Motor neuron (in vitro differentiated cells): ENCODE results near the gene APOE. TPM values are rescaled to one million over a fixed set of nuclear protein-coding genes. Genes with fewer than 3 reads are reported as not detected.

Source experiments
- ATAC-seq, 8 experiments: fragments of 200-7000 bp; cut with Tn5 transposase; replicated peaks in 6 of 8; 2 replicates each; pipeline ENCODE4 v1.8.0; 2021; ENCODE audit warnings: mild to moderate bottlenecking in 8 of 8, moderate library complexity in 8 of 8
- H3K27ac ChIP-seq, 2 donors: fragments of 250-450 bp; sonication (Bioruptor Pico); 2 replicates each; pipeline ENCODE4 v1.9.0; 2021; ENCODE audit warnings: antibody characterized with exemption in 2 of 2, mild to moderate bottlenecking in 2 of 2, moderate library complexity in 1 of 2
- H3K4me1 ChIP-seq, 2 donors: fragments of 250-450 bp; sonication (Bioruptor Pico); replicated peaks in 1 of 2; 2 replicates each; pipeline ENCODE4 v1.6.1; 2021; ENCODE audit warnings: antibody characterized with exemption in 2 of 2, mild to moderate bottlenecking in 2 of 2, moderate library complexity in 1 of 2
- H3K4me3 ChIP-seq, 5 donors: fragments of 250-450 bp; sonication (Bioruptor Pico); 2 replicates each; pipeline ENCODE4 v1.9.0; 2021; ENCODE audit warnings: antibody characterized with exemption in 5 of 5, mild to moderate bottlenecking in 5 of 5, moderate library complexity in 4 of 5
- WGBS, 10 experiments: fragments of 450-650 bp; shearing (Covaris generic); methylation state at CpG; one replicate each; pipeline ENCODE4 v1.0.0; 2022; 5-methylcytosine and 5-hydroxymethylcytosine counted together
- in situ Hi-C, 9 experiments: fragments of 400-800 bp; cut with MboI; loops; one replicate each; pipeline ENCODE4 v1.15.0; 2021; ENCODE audit warnings: low sequenced_read_pairs in 9 of 9, low pct_unique_long_range_greater_than_20kb in 2 of 9; ENCODE audit not compliant: unreplicated experiment in 9 of 9
- total RNA-seq, 8 experiments: library from RNA; unstranded; fragments of 300-600 nt; gene quantifications; 2 replicates each; pipeline versions ENCODE4 v1.2.3 to v1.2.4, GENCODE V29; 2022

Gene APOE
- total RNA-seq, 8 experiments from 2014 or later = 4.6 to 248 (median 30.2) TPM

- peak overlapping the region; percentile 96 to 98 for H3K27ac ChIP-seq
- H3K4me1 ChIP-seq = peaks cover 8 to 13% of the 10 kb centered on the region in 2 donors
- ATAC-seq = peak in 1 of 8 experiments; percentile 0
- in situ Hi-C loops = no loop called here
- peak overlapping the region; percentile 76 to 95 (median 83) for H3K4me3 ChIP-seq
- WGBS, 10 experiments = 0 to 63% (median 47%) methylated on average over 2 to 9 of the region's 13 CpGs
Measured at GRCh38 chr19:44954278-44954648, 48.7 kb downstream of the APOE start.

DNA sequence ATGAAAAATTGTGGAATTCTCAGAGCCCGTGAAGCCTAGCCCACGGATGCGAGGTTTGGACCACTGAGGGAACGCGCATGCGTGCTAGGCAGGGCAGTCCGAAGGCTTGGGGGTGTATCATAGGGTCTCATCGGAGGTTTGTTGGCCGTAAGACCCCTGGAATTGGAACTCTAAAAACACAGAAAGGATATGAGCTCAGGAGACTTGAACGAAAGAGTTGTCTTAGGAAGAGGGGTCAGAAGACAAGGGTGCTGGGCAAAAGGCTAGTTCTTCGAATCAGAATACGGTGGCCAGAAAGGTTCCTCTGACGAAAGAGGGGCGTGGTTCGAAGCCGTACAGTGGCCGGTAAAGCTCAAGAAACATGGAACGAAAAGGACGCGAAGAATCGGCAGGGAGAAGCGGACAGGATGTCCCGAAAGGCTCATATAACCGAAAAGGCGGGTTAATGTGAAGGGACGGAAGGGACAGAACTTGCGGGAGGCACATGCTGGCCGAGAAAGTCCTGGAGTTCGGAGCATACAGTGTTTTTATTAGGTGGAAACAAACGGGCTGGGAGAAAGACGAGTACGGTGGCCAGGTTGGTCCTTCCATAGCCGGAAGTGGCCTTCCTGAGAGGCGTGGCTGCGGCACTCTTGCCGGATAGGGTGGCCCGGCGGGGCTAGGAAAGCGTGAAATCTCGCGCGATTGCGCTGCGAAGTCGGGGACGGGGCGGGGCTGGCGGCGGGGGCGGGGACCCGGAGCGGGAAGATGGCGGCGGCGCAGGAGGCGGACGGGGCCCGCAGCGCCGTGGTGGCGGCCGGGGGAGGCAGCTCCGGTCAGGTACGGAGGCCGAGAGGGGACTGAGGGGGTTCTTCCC, 49.3 kb downstream of the APOE start, which contains the start of gene CLPTM1:
CLPTM1 (plus strand) TSS at position 732 of the 856 bp plus-strand sequence; CDS start at position 748, 16 bp downstream.
- Histone ChIP-seq H3K27ac (peak within 1 kb of the TSS; percentile 96 to 98), H3K4me1 (peaks cover 8 to 13% of the 10 kb centered on the region in 2 donors), H3K4me3 (peak within 1 kb of the TSS; percentile 76 to 95 (median 83))
- in situ Hi-C loops = no loop called here
- WGBS, 10 experiments = 0 to 20% (median 1%) methylated on average over 2 to 30 of the region's 65 CpGs
- ATAC-seq = peak; percentile 86 to 96 (median 94)

- peak in 5 of 8 experiments; percentile 14 to 52 (median 40) for ATAC-seq
Measured at GRCh38 chr19:44955505-44956439, 50.2 kb downstream of the APOE start.

DNA sequence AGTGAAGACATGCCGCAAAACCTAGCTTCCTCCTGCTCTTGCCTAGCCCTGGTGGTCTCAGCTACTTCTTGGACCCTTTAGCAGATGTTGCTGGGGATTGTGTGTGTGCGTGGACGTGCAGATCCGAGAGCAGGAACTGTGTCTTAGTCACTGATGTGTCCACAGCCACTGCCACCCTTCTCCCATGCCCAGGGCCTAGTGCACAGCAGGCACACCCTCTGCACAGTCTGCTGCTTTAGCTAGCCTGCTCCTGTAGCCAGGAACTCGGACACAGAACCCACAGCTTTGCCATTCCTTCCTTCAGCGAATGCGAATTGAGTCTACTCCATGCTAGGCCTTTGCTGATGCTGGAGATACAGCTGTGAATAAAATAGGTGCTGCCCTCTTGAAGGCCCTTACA, 51.9 kb downstream of the APOE start:
- Histone ChIP-seq H3K27ac (no peak overlapping the region), H3K4me1 (peaks cover 8 to 13% of the 10 kb centered on the region in 2 donors), H3K4me3 (no peak overlapping the region)
- ATAC-seq = no peak
- WGBS, 10 experiments = 60 to 100% (median 90%) methylated on average over 2 to 6 of the region's 7 CpGs; no CpG with 5 or more reads in 6 of the 10 experiments
- in situ Hi-C loops = no loop called here

More at GRCh38 chr19:44955505-44956439, 50.2 kb downstream of the APOE start:
- Histone ChIP-seq H3K4me3 (peak overlapping the region; percentile 76 to 95 (median 83)), H3K27ac (peak overlapping the region; percentile 96 to 98), H3K4me1 (peaks cover 8 to 13% of the 10 kb centered on the region in 2 donors)
- 0 to 22% (median 3%) methylated on average over 1 to 17 of the region's 40 CpGs; no CpG with 5 or more reads in 2 of the 10 experiments for WGBS, 10 experiments
- in situ Hi-C loops = no loop called here

DNA sequence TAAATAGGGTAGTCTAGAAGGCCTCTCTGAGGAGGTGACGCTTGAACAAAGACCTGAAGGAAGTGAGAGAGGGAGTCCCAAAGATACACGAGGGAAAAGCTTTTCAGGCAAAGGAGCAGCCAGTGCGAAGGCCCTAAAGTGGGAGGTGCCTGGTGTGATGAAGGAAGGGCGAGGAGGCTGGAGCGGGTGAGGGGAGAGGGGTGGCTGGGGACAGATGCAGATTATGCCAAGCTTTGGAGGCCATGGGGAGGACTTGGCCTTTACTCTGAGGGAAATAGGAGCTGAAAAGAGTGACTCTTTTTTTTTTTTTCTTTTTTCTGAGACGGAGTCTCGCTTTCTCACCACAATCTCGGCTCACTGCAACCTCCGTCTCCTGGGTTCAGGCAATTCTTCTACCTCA, 52.5 kb downstream of the APOE start:
- Histone ChIP-seq H3K4me3 (no peak overlapping the region), H3K4me1 (peaks cover 8 to 13% of the 10 kb centered on the region in 2 donors), H3K27ac (no peak overlapping the region)
- ATAC-seq = no peak
- in situ Hi-C loops = no loop called here
- WGBS, 10 experiments = 69 to 92% (median 76%) methylated on average over 1 to 4 of the region's 9 CpGs; no CpG with 5 or more reads in 4 of the 10 experiments

Other genes starting within 250 kb of the APOE start
- 1 to 10 TPM in 7 of 8 experiments, under 1 TPM in 1; 0.96 to 6.2 (median 2.2) TPM for gene CEACAM19, start 234.3 kb upstream of the APOE start, total RNA-seq
- under 1 TPM in 1 of 8 experiments, not detected in 7; 0.19 TPM for gene CEACAM16, start 206.6 kb upstream of the APOE start, total RNA-seq
- gene BCL3, start 157.1 kb upstream of the APOE start, total RNA-seq = 10 to 100 TPM in 3 of 8 experiments, 1 to 10 TPM in 5; 1.2 to 26.8 (median 3.6) TPM
- not detected for gene CBLC, start 127.9 kb upstream of the APOE start, total RNA-seq
- gene BCAM, start 96.7 kb upstream of the APOE start, total RNA-seq = 10 to 100 TPM in 1 of 8 experiments, 1 to 10 TPM in 7; 1.7 to 10.6 (median 6.1) TPM
- gene NECTIN2, start 59.5 kb upstream of the APOE start, total RNA-seq = 10 to 100 TPM; 35.7 to 99.7 (median 49.5) TPM
- gene TOMM40, start 14.5 kb upstream of the APOE start, total RNA-seq = 100 to 1,000 TPM in 1 of 8 experiments, 10 to 100 TPM in 7; 30.9 to 141 (median 58.9) TPM
- gene APOC1, start 8.8 kb downstream of the APOE start, total RNA-seq = 10 to 100 TPM in 4 of 8 experiments, 1 to 10 TPM in 4; 1.1 to 77.6 (median 9.3) TPM
- not detected for gene APOC4, start 36.4 kb downstream of the APOE start, total RNA-seq
- 1 to 10 TPM in 1 of 8 experiments, under 1 TPM in 2, not detected in 5; 0.49 to 1.0 (median 0.56) TPM for gene APOC2, start 40.3 kb downstream of the APOE start, total RNA-seq
- gene CLPTM1, start 49.6 kb downstream of the APOE start, total RNA-seq = 10 to 100 TPM; 37.2 to 81.3 (median 59.5) TPM
- 10 to 100 TPM in 2 of 8 experiments, 1 to 10 TPM in 6; 1.7 to 15.4 (median 5.4) TPM for gene RELB, start 95.7 kb downstream of the APOE start, total RNA-seq
- gene CLASRP, start 133.2 kb downstream of the APOE start, total RNA-seq = 10 to 100 TPM; 22.2 to 82.6 (median 34.6) TPM
- 1 to 10 TPM in 3 of 8 experiments, under 1 TPM in 5; 0.46 to 1.9 (median 0.85) TPM for gene ZNF296, start 170.7 kb downstream of the APOE start, total RNA-seq
- gene GEMIN7, start 173.5 kb downstream of the APOE start, total RNA-seq = 10 to 100 TPM; 15.5 to 33.8 (median 20.5) TPM
- gene PPP1R37, start 187.4 kb downstream of the APOE start, total RNA-seq = 10 to 100 TPM; 18.2 to 37.0 (median 22.6) TPM